DOHH2 (cell line): ENCODE results near the gene PRCD.

Source experiments
- H3F3A ChIP-seq: fragments of 200-600 bp; sonication (generic), shearing (Covaris generic); 2 replicates; pipeline ENCODE4 v1.6.0; 2016; ENCODE audit warnings: antibody characterized with exemption, mild to moderate bottlenecking; ENCODE audit not compliant: control insufficient read depth, insufficient read depth
- H3K27ac ChIP-seq: fragments of 200-600 bp; sonication (generic); 2 replicates; pipeline ENCODE4 v1.5.1; 2014; ENCODE audit warnings: low read depth, mild to moderate bottlenecking, low read length, moderate library complexity
- H3K27me3 ChIP-seq: fragments of 200-600 bp; sonication (generic); 2 replicates; pipeline ENCODE4 v1.6.1; 2014; ENCODE audit warnings: mild to moderate bottlenecking, low read length, mixed read lengths; ENCODE audit not compliant: control insufficient read depth
- H3K36me3 ChIP-seq: fragments of 200-600 bp; sonication (generic); 2 replicates; pipeline ENCODE4 v1.6.1; 2014; ENCODE audit warnings: mild to moderate bottlenecking, low read length, moderate library complexity, mixed read lengths; ENCODE audit not compliant: control insufficient read depth
- H3K4me1 ChIP-seq: fragments of 200-600 bp; sonication (generic); 2 replicates; pipeline ENCODE4 v1.6.1; 2014; ENCODE audit warnings: mild to moderate bottlenecking, low read length, mixed read lengths; ENCODE audit not compliant: control insufficient read depth
- H3K4me2 ChIP-seq: fragments of 200-600 bp; sonication (generic); 2 replicates; pipeline ENCODE4 v1.6.0; 2014; ENCODE audit warnings: mild to moderate bottlenecking, low read length, moderate library complexity
- H3K4me3 ChIP-seq: fragments of 200-600 bp; sonication (generic); 2 replicates; pipeline ENCODE4 v1.5.1; 2014; ENCODE audit warnings: mild to moderate bottlenecking, low read length, mixed read lengths
- H3K79me2 ChIP-seq: fragments of 200-600 bp; sonication (generic); 2 replicates; pipeline ENCODE4 v1.6.1; 2014; ENCODE audit warnings: mild to moderate bottlenecking, low read length, mixed read lengths; ENCODE audit not compliant: control insufficient read depth
- H3K9me2 ChIP-seq: fragments of 200-600 bp; sonication (generic); replicated peaks from 2 replicates; pipeline ENCODE4 v1.6.1; 2014; ENCODE audit warnings: mild to moderate bottlenecking, low read length, mixed read lengths; ENCODE audit not compliant: control insufficient read depth
- H3K9me3 ChIP-seq: fragments of 200-600 bp; sonication (generic); 2 replicates; pipeline ENCODE4 v1.6.1; 2014; ENCODE audit warnings: antibody characterized with exemption, low read length, mixed read lengths; ENCODE audit not compliant: control insufficient read depth, insufficient read depth
- H4K20me1 ChIP-seq: fragments of 200-600 bp; sonication (generic); 2 replicates; pipeline ENCODE4 v1.6.0; 2014; ENCODE audit warnings: low read depth, mild to moderate bottlenecking, antibody characterized with exemption, low read length, moderate library complexity; ENCODE audit not compliant: control insufficient read depth, insufficient read depth
- CTCF ChIP-seq: fragments of 200-600 bp; sonication (generic); IDR thresholded peaks from one replicate; pipeline ENCODE4 v1.5.1; 2014; ENCODE audit warnings: antibody characterized with exemption, mild to moderate bottlenecking, low read depth, low read length; ENCODE audit not compliant: poor library complexity, severe bottlenecking
- EZH2phosphoT487 ChIP-seq: fragments of 200-600 bp; sonication (generic); IDR thresholded peaks from 2 replicates; pipeline ENCODE4 v1.6.1; 2017; ENCODE audit warnings: borderline replicate concordance, mild to moderate bottlenecking, antibody characterized with exemption, low read length, moderate library complexity, mixed read lengths

PRCD gene

GRCh38 chr17:76501827-76502307 lies 38.0 kb upstream of the PRCD start:
- no peak overlapping the region for H3K27ac ChIP-seq
- H3K4me2 ChIP-seq: peak overlapping the region; percentile 59
- H3K79me2 ChIP-seq: peaks cover 42% of the 10 kb centered on the region
- peaks cover 3% of the 10 kb centered on the region; the same call in 1 of the 2 replicates for H3F3A ChIP-seq
- H3K4me1 ChIP-seq: peaks cover 66% of the 10 kb centered on the region
- no peak for TF ChIP-seq CTCF
- TF ChIP-seq EZH2phosphoT487: no peak
- H3K4me3 ChIP-seq: peak overlapping the region; percentile 95
- H4K20me1 ChIP-seq: no peaks in the 10 kb centered on the region
- no peaks in the 10 kb centered on the region for H3K9me3 ChIP-seq
- H3K27me3 ChIP-seq: no peaks in the 10 kb centered on the region
- no peaks in the 10 kb centered on the region for H3K9me2 ChIP-seq
- peaks cover 25% of the 10 kb centered on the region for H3K36me3 ChIP-seq

GRCh38 chr17:76502341-76503211 lies 37.3 kb upstream of the PRCD start:
- Histone ChIP-seq H3F3A (peaks cover 3% of the 10 kb centered on the region; the same call in 1 of the 2 replicates), H4K20me1 (no peaks in the 10 kb centered on the region), H3K27me3 (no peaks in the 10 kb centered on the region), H3K36me3 (peaks cover 22% of the 10 kb centered on the region), H3K27ac (no peak overlapping the region), H3K9me3 (no peaks in the 10 kb centered on the region), H3K4me2 (no peak overlapping the region), H3K79me2 (peaks cover 36% of the 10 kb centered on the region), H3K4me1 (peaks cover 62% of the 10 kb centered on the region), H3K4me3 (no peak overlapping the region), H3K9me2 (no peaks in the 10 kb centered on the region)
- TF ChIP-seq EZH2phosphoT487 (no peak), CTCF (no peak)

- H3K4me1 ChIP-seq: peaks cover 47% of the 10 kb centered on the region
- no peaks in the 10 kb centered on the region for H3K9me2 ChIP-seq
- peaks cover 20% of the 10 kb centered on the region for H3K79me2 ChIP-seq
- H3K9me3 ChIP-seq: no peaks in the 10 kb centered on the region
- no peak overlapping the region for H3K4me2 ChIP-seq
- no peaks in the 10 kb centered on the region for H4K20me1 ChIP-seq
- no peak overlapping the region for H3K27ac ChIP-seq
- no peaks in the 10 kb centered on the region for H3K27me3 ChIP-seq
- TF ChIP-seq EZH2phosphoT487 (no peak), CTCF (no peak)
- no peak overlapping the region for H3K4me3 ChIP-seq
- H3K36me3 ChIP-seq: peaks cover 9% of the 10 kb centered on the region
- peaks cover 3% of the 10 kb centered on the region; the same call in 1 of the 2 replicates for H3F3A ChIP-seq
Observed at GRCh38 chr17:76504117-76504516, 35.7 kb upstream of the PRCD start.
